K562 (cell line): ENCODE data around the gene ABCB10. TPM values are rescaled to one million over a fixed set of nuclear protein-coding genes. Genes with fewer than 3 reads are reported as not detected.
A peak's percentile ranks its signal among the peaks of the same experiment; 100 is the strongest.

ENCODE experiments used
- BDP1 ChIP-seq: IDR thresholded peaks from 3 replicates; pipeline ENCODE4 v1.6.1; 2011; ENCODE audit not compliant: insufficient read length, insufficient read depth
- CREB3L1 ChIP-seq: fragments of 450-650 bp; IDR thresholded peaks from 2 replicates; pipeline ENCODE4 v1.6.1; 2014; ENCODE audit warnings: low read depth, mild to moderate bottlenecking, moderate library complexity, borderline replicate concordance
- CREBBP ChIP-seq: IDR thresholded peaks from one replicate; pipeline ENCODE4 v1.6.1; 2012; ENCODE audit warnings: low read depth, mild to moderate bottlenecking, control low read depth, inconsistent platforms, low read length
- FOXK1 ChIP-seq: sonication (generic); formaldehyde crosslinking; IDR thresholded peaks from 2 replicates; pipeline ENCODE4 v1.8.0; 2022; ENCODE audit warnings: missing genetic modification reagents, mild to moderate bottlenecking, borderline replicate concordance
- HDAC6 ChIP-seq: IDR thresholded peaks from 2 replicates; pipeline ENCODE4 v1.6.1; 2012; ENCODE audit warnings: low read depth, mild to moderate bottlenecking, control low read depth, inconsistent platforms, low read length, moderate library complexity
- MEF2D ChIP-seq: conservative IDR thresholded peaks from 2 replicates; pipeline ENCODE4 v1.6.1; 2016; ENCODE audit warnings: low read depth, missing genetic modification characterization, missing compliant biosample characterization
- MXD1 ChIP-seq: fragments of 250-450 bp; sonication (Bioruptor Pico); IDR thresholded peaks from 2 replicates; pipeline ENCODE4 v1.8.0; 2021; ENCODE audit warnings: borderline replicate concordance, mild to moderate bottlenecking, moderate library complexity; ENCODE audit not compliant: poor library complexity, severe bottlenecking
- NCOA4 ChIP-seq: fragments of 450-650 bp; IDR thresholded peaks from 2 replicates; pipeline ENCODE4 v1.6.1; 2018; ENCODE audit warnings: mild to moderate bottlenecking; ENCODE audit not compliant: partially characterized antibody
- PHF20 ChIP-seq: fragments of 450-650 bp; IDR thresholded peaks from 2 replicates; pipeline ENCODE4 v1.6.1; 2018; ENCODE audit not compliant: partially characterized antibody
- RCOR1 ChIP-seq, 2 experiments: IDR thresholded peaks; 2 replicates each; pipeline ENCODE4 v1.6.1; 2012; ENCODE audit warnings: low read depth in 2 of 2, low read length in 2 of 2, borderline replicate concordance in 1 of 2, improper control_type of control experiment in 1 of 2
- SMARCC2 ChIP-seq: fragments of 450-650 bp; IDR thresholded peaks from 2 replicates; pipeline ENCODE4 v1.6.1; 2017; ENCODE audit warnings: antibody characterized with exemption, moderate library complexity, mild to moderate bottlenecking, low read depth
- SP1 ChIP-seq: sonication (generic); formaldehyde crosslinking; IDR thresholded peaks from 2 replicates; pipeline ENCODE4 v1.8.1; 2022; ENCODE audit warnings: mild to moderate bottlenecking, missing genetic modification reagents
- SREBF1 ChIP-seq: fragments of 150-350 bp; IDR thresholded peaks from 2 replicates; pipeline ENCODE4 v1.6.1; 2014; ENCODE audit warnings: antibody characterized with exemption, low read depth, low read length, borderline replicate concordance
- TAF9B ChIP-seq: fragments of 450-650 bp; IDR thresholded peaks from 2 replicates; pipeline ENCODE4 v1.6.1; 2018; ENCODE audit warnings: mild to moderate bottlenecking; ENCODE audit not compliant: partially characterized antibody
- THRA ChIP-seq: fragments of 450-650 bp; IDR thresholded peaks from 2 replicates; pipeline ENCODE4 v1.6.1; 2017; ENCODE audit warnings: mild to moderate bottlenecking, moderate library complexity
- XRCC3 ChIP-seq: fragments of 450-650 bp; IDR thresholded peaks from 2 replicates; pipeline ENCODE4 v1.6.1; 2017; ENCODE audit warnings: mild to moderate bottlenecking, moderate library complexity
- YY1 ChIP-seq, 3 experiments: IDR thresholded peaks; 2 replicates each; pipeline ENCODE4 v1.6.1; 2011; ENCODE audit warnings: low read length in 2 of 3, mild to moderate bottlenecking in 2 of 3, moderate library complexity in 2 of 3, borderline replicate concordance in 1 of 3, control low read depth in 1 of 3, low read depth in 1 of 3; ENCODE audit not compliant: insufficient read depth in 3 of 3, insufficient replicate concordance in 2 of 3, control insufficient read depth in 1 of 3, insufficient read length in 1 of 3; ENCODE audit errors: extremely low read depth in 1 of 3
- ZBTB5 ChIP-seq: fragments of 450-650 bp; IDR thresholded peaks from 2 replicates; pipeline ENCODE4 v1.6.1; 2017; ENCODE audit warnings: antibody characterized with exemption
- ZNF512 ChIP-seq: IDR thresholded peaks from 2 replicates; pipeline ENCODE4 v1.6.1; 2016; ENCODE audit warnings: missing genetic modification characterization, missing compliant biosample characterization
- polyA plus RNA-seq, 8 experiments: library from polyadenylated mRNA; depleted of rRNA in 4 of 8; stranded (reverse) in 5 of 8; unstranded in 3 of 8; fragments of >200 nt; fragmentation: Nextera tagmentation in 2 of 8; fragmentation: Illumina TruSeq in 1 of 8; extraction: Ambion mirVana in 2 of 8; extraction: Trizol in 1 of 8; gene quantifications; 2 replicates each; pipeline versions ENCODE4 v1.2.1 to v1.2.3, GENCODE V29; 2011 to 2014; ENCODE audit warnings: inconsistent platforms in 1 of 8, missing spikeins in 1 of 8
- total RNA-seq, 7 experiments: library from RNA; depleted of rRNA in 6 of 7; stranded (reverse); fragments of >200 nt in 6 of 7; fragmentation: Illumina TruSeq in 2 of 7; extraction: Trizol in 2 of 7; gene quantifications; 2 replicates each; pipeline versions ENCODE4 v1.2.1 to v1.2.3, GENCODE V29; 2011 to 2021; ENCODE audit warnings: low replicate concordance in 1 of 7

The ABCB10 gene
- total and polyA plus RNA-seq, 9 of the 15 experiments (the other 6 are each of a cell fraction or from before 2014, with no cell fraction given) = 12.4 to 54.8 (median 36.4) TPM

- TF ChIP-seq CREB3L1 = peak; percentile 87; the same call in 1 of the 2 replicates
- no peak for TF ChIP-seq BDP1
- no peak for TF ChIP-seq NCOA4
- no peak for TF ChIP-seq CREBBP
- TF ChIP-seq MXD1 (CRISPR knock-in tag) = no peak
- 0 out of 2 replicates have a peak, but pooled peaks have one; percentile 27 for TF ChIP-seq SREBF1
- TF ChIP-seq THRA = no peak
- TF ChIP-seq YY1 (IDR thresholded peaks at IDR 0.05; ENCODE audit: borderline replicate concordance in 1 of 3, control insufficient read depth in 1 of 3, extremely low read depth in 1 of 3, insufficient read depth in 3 of 3, insufficient read length in 1 of 3, insufficient replicate concordance in 2 of 3, low read depth in 1 of 3, low read length in 2 of 3) = peak; percentile 85 to 96 (median 95)
- TF ChIP-seq FOXK1 (CRISPR knock-in tag) = no peak
- TF ChIP-seq RCOR1 (IDR thresholded peaks at IDR 0.05; ENCODE audit: borderline replicate concordance in 1 of 2, low read depth in 2 of 2, low read length in 2 of 2) = peak; percentile 8 to 61; a peak in 2 of 4 replicates
- peak; percentile 58; the same call in 1 of the 2 replicates for TF ChIP-seq HDAC6
- peak; percentile 88 for TF ChIP-seq SP1 (CRISPR knock-in tag)
- no peak for TF ChIP-seq MEF2D (tag)
- 0 out of 2 replicates have a peak, but pooled peaks have one; percentile 34 for TF ChIP-seq SMARCC2
- TF ChIP-seq XRCC3 = no peak
- peak; percentile 98 for TF ChIP-seq PHF20
- TF ChIP-seq ZBTB5 = no peak
- TF ChIP-seq ZNF512 (tag) = no peak
- TF ChIP-seq TAF9B = peak; percentile 93
These were observed 50.3 kb downstream of the ABCB10 start, which contains the start of gene NUP133 (continued) for GRCh38 chr1:229507951-229508822.
